Fibroblast of pulmonary artery (primary cell): Measurements from ENCODE around the gene OR8B8.
A peak's percentile ranks its signal among the peaks of the same experiment; 100 is the strongest.
"Not testable (repeated sequence)": the region's sequence is repeated elsewhere in the genome, so short reads cannot be mapped to it uniquely, and the experiment has no call there.

ENCODE experiments used
- DNase-seq: peaks from one replicate; pipeline ENCODE4 v3.0.0-alpha.2; 2010; ENCODE audit warnings: low read depth
- H3K4me3 ChIP-seq: replicated peaks from 2 replicates; pipeline ENCODE4 v1.5.1; 2011; ENCODE audit warnings: low read depth, mild to moderate bottlenecking, control low read depth, low read length, moderate library complexity
- CTCF ChIP-seq: IDR thresholded peaks from 2 replicates; pipeline ENCODE4 v1.5.1; 2011; ENCODE audit warnings: mild to moderate bottlenecking, control low read depth, low read length, inconsistent platforms; ENCODE audit errors: missing control alignments

Gene OR8B8

GRCh38 chr11:124465368-124465767 is 19.9 kb upstream of the OR8B8 start:
- DNase-seq, result no peak
- H3K4me3 ChIP-seq, result no peak overlapping the region
- TF ChIP-seq CTCF, result no peak

GRCh38 chr11:124463990-124464389 is 18.5 kb upstream of the OR8B8 start:
- H3K4me3 ChIP-seq, result no peak overlapping the region
- DNase-seq, result no peak
- TF ChIP-seq CTCF, result no peak

- H3K4me3 ChIP-seq, result no peak overlapping the region
- DNase-seq, result no peak
- no peak for TF ChIP-seq CTCF
Observed at GRCh38 chr11:124463324-124463723, 17.8 kb upstream of the OR8B8 start.

GRCh38 chr11:124460459-124460858 is 15.0 kb upstream of the OR8B8 start:
- no peak overlapping the region for H3K4me3 ChIP-seq
- no peak for TF ChIP-seq CTCF
- no peak for DNase-seq

GRCh38 chr11:124459379-124459778 is 13.9 kb upstream of the OR8B8 start:
- not testable (repeated sequence) for DNase-seq, H3K4me3 ChIP-seq

- no peak for TF ChIP-seq CTCF
- DNase-seq, result no peak
- H3K4me3 ChIP-seq, result no peak overlapping the region
Observed at GRCh38 chr11:124454552-124454951, 9.1 kb upstream of the OR8B8 start.

GRCh38 chr11:124446916-124447315 is 1.4 kb upstream of the OR8B8 start:
- H3K4me3 ChIP-seq, result no peak overlapping the region
- peak; percentile 15 for DNase-seq
- TF ChIP-seq CTCF, result no peak

GRCh38 chr11:124442847-124443246 is 2.6 kb downstream of the OR8B8 start:
- no peak for TF ChIP-seq CTCF
- no peak for DNase-seq

More at GRCh38 chr11:124442847-124443246, 2.6 kb downstream of the OR8B8 start:
- no peak overlapping the region for H3K4me3 ChIP-seq
